Keratinocyte (primary cell): ENCODE data around the gene SLAIN1.

Experiments
- EZH2 ChIP-seq: IDR thresholded peaks from one replicate; pipeline ENCODE4 v1.6.1; 2012; ENCODE audit warnings: inconsistent platforms, mild to moderate bottlenecking, low read length, moderate library complexity
- TF ChIP-seq, protein P1 (sequence below), 3 experiments: IDR thresholded peaks in 1 of 3; conservative IDR thresholded peaks in 1 of 3; optimal IDR thresholded peaks in 1 of 3; 2 replicates in 2 of 3; 3 replicates in 1 of 3; pipeline versions ENCODE3 to v1.5.1; 2011; ENCODE audit warnings: low read length in 3 of 3, mild to moderate bottlenecking in 3 of 3, moderate library complexity in 2 of 3, control low read depth in 1 of 3, inconsistent platforms in 1 of 3; ENCODE audit not compliant: insufficient read depth in 2 of 3; ENCODE audit errors: extremely low read depth in 1 of 3

DNA sequence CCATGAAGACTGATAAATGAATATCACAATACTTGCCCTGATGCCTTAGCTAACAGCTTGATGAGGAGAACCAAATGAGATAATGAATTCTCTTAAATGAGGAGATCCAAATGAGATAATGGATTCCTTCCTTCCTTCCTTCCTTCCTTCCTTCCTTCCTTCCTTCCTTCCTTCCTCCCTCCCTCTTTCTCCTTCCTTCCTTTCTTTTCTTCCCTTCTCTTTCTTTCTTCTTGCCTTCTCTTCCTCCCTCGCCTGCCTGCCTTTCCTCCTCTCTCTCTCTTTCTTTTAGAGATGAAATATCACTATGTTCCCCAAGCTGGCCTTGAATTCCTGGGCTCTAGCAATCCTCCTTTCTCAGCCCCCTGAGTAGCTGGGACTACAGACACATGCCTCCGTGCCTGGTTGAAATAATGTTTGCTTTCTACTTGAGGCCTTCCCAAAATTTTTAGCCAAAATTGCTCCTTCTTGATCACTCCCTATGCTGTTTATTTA lies 4.0 kb upstream of the SLAIN1 start:
- TF ChIP-seq, protein P1, sequence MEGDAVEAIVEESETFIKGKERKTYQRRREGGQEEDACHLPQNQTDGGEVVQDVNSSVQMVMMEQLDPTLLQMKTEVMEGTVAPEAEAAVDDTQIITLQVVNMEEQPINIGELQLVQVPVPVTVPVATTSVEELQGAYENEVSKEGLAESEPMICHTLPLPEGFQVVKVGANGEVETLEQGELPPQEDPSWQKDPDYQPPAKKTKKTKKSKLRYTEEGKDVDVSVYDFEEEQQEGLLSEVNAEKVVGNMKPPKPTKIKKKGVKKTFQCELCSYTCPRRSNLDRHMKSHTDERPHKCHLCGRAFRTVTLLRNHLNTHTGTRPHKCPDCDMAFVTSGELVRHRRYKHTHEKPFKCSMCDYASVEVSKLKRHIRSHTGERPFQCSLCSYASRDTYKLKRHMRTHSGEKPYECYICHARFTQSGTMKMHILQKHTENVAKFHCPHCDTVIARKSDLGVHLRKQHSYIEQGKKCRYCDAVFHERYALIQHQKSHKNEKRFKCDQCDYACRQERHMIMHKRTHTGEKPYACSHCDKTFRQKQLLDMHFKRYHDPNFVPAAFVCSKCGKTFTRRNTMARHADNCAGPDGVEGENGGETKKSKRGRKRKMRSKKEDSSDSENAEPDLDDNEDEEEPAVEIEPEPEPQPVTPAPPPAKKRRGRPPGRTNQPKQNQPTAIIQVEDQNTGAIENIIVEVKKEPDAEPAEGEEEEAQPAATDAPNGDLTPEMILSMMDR (optimal IDR thresholded peaks at IDR 0.05 in 1 of 3, IDR thresholded peaks at IDR 0.05 in 1 of 3, conservative IDR thresholded peaks at IDR 0.05 in 1 of 3; ENCODE audit: extremely low read depth in 1 of 3, insufficient read depth in 2 of 3, low read length in 3 of 3) = no peak
- no peak for TF ChIP-seq EZH2
